Renal cortical epithelial cell (primary cell): ENCODE data around the gene MUC5B. TPM values are rescaled to one million over a fixed set of nuclear protein-coding genes. Genes with fewer than 3 reads are reported as not detected.
"Not testable (repeated sequence)": the region's sequence is repeated elsewhere in the genome, so short reads cannot be mapped to it uniquely, and the experiment has no call there.

ENCODE experiments used
- DNase-seq: peaks from one replicate; pipeline ENCODE4 v3.0.0-alpha.2; 2011; ENCODE audit warnings: low read depth
- total RNA-seq: library from RNA; depleted of rRNA; stranded (reverse); fragments of >200 nt; gene quantifications from 2 replicates; pipeline ENCODE4 v1.2.3, GENCODE V29; 2014

The MUC5B gene
- total RNA-seq, 1 donor from 2014 or later = not detected

DNA sequence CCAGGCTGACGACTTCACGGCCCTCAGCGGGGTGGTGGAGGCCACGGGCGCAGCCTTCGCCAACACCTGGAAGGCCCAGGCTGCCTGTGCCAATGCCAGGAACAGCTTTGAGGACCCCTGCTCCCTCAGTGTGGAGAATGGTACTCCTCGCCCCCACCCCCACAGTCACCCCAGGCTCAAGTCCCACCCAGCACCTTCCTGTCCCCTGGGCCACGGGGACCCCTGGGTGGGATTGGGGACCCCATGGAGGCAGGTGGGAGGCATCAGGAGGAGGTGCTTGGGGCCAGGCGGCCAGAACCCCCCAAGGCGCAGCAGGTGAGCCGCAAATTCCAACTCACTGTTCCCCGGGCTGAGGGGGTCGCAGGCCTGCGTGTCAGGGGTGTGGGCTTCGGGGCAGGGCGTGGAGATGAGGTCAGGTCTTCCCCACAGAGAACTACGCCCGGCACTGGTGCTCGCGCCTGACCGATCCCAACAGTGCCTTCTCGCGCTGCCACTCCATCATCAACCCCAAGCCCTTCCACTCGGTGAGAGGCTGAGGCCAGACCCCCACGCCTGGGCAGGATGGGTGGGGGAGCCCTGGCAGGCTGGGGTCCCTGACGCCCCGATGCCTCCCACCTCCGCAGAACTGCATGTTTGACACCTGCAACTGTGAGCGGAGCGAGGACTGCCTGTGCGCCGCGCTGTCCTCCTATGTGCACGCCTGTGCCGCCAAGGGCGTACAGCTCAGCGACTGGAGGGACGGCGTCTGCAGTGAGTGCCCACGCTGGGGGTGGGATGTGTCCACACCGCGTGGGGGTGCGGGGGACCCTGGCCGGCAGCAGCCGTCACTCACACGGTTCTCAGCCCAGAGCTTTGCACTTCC, 9.4 kb downstream of the MUC5B start:
- DNase-seq = no peak

DNA sequence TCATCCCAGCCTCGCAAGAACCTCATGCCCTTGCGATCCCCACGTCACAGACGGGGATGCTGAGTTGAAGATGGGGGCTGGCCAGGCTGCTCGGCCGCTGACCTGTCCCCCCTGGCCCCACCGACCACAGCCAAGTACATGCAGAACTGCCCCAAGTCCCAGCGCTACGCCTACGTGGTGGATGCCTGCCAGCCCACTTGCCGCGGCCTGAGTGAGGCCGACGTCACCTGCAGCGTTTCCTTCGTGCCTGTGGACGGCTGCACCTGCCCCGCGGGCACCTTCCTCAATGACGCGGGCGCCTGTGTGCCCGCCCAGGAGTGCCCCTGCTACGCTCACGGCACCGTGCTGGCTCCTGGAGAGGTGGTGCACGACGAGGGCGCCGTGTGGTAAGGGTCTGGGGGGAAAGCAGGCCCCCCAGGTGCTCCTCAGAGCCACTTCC, 10.0 kb downstream of the MUC5B start:
- no peak for DNase-seq

DNA sequence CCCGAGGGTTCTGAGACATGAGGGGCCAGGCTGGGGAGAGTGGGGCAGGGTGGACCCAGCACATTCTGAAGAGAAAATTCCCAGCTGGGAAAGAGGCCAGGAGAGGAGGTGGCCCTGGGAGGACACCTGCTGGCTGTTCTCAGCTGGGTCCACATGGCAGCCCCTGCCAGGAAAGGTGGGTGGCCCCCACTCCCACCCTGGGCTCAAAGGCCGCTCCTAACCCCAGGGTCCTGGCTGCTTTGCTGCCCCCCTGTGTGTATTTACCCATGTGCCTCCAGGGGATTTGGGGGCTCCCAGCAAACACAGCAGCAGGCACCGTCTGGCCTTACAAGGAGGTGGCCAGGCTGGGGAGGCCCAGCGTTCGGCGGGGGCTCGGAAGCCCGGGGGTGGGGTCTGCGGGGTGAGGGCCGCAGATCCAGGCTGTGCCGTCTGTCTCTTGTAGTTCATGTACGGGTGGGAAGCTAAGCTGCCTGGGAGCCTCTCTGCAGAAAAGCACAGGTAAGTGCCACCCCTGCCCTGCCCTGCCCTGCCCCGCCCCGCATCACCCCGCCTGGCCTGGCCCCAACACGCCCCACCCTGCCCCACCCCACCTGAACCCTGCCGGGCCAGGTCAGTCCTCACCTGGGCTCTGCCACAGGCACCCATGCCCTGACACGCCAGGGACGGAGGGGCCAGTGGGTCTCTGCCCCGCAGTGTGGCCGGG, 10.6 kb downstream of the MUC5B start:
- DNase-seq = no peak

DNA sequence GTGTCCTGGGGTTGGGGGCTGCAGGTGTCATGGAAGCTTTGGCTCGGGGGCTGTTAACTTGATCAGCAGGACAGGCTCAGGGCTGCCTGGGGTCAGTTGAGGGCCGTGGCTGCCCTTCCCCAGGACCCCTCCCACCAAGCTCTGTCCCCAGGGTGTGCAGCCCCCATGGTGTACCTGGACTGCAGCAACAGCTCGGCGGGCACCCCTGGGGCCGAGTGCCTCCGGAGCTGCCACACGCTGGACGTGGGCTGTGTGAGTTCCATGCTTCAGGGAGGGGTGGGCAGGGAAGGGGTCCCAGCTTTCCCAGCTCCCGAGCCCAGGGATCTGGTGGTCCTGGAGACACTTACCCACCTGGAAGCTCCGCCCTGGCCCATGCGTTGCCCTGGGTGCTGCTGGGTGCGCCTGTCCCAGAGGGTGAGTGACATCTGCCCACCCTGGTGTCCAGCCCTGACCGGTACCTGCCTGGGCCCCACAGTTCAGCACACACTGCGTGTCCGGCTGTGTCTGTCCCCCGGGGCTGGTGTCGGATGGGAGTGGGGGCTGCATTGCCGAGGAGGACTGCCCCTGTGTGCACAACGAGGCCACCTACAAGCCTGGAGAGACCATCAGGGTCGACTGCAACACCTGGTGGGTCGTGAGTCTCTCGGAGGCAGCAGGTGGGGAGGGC, 11.3 kb downstream of the MUC5B start:
- no peak for DNase-seq

DNA sequence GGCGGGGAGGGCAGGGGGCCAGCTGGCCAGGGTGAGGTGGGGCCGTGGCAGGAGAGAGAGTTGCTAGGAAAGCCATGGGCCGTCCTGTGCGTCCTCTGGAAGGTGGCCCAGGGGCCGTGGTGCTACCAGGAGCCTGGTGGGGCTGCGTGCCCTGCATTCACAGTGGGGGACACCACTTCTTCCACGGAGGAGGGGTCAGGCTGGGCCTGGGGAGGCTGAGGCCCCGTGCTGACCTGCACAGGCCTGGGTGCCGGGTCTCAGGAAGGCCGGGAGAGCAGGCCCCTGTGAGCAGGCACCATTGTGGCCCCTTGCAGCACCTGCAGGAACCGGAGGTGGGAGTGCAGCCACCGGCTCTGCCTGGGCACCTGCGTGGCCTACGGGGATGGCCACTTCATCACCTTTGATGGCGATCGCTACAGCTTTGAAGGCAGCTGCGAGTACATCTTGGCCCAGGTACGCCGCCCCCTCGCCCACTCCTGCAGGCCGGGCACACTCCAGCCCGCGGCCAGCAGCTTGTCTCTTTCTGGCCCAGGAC, 12.0 kb downstream of the MUC5B start:
- no peak for DNase-seq

DNA sequence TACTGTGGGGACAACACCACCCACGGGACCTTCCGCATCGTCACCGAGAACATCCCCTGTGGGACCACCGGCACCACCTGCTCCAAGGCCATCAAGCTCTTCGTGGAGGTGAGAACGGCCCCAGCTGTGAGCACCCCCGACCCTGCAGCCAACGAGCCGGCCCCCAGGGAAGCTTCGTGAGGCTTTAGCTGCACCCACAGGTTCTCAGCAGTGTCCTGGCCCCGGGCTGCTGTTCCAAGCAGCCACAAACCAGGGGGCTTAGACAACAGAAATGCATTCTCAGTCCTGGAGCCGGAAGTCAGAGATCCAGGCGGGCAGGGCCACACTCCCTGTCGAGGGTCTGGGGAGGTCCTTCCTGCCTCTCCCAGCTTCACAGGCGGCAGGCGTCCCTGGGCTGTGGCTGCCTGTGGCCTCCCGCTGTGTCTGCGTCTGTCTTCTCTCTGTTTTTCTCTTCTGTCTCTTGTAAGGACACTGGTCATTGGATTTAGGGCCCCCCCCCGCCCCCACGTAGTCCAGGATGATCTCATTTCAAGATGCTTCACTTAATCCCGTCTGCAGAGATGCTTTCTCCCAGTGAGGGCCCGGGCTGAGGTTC, 12.5 kb downstream of the MUC5B start:
- no peak for DNase-seq

DNA sequence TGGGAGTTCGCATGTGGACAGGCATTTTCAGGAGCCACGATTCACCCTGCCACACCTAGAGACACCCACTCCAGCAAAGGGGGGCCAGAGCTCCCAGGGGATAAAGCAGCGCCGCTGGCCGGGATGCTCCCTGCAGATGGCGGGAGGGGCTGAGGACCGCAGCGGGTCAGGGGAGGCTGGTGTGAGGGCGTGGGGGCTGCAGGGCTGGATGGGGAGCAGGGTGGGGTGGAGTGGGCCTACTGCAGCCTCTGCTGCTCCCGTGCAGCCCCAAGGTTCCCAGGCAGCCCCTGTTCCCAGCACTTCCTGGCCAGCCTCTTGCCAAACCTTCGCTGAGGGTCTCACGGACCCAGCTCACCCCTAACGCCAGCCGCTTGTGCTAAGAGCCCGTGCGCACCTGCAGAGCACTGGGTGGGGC, 13.0 kb downstream of the MUC5B start:
- no peak for DNase-seq

DNA sequence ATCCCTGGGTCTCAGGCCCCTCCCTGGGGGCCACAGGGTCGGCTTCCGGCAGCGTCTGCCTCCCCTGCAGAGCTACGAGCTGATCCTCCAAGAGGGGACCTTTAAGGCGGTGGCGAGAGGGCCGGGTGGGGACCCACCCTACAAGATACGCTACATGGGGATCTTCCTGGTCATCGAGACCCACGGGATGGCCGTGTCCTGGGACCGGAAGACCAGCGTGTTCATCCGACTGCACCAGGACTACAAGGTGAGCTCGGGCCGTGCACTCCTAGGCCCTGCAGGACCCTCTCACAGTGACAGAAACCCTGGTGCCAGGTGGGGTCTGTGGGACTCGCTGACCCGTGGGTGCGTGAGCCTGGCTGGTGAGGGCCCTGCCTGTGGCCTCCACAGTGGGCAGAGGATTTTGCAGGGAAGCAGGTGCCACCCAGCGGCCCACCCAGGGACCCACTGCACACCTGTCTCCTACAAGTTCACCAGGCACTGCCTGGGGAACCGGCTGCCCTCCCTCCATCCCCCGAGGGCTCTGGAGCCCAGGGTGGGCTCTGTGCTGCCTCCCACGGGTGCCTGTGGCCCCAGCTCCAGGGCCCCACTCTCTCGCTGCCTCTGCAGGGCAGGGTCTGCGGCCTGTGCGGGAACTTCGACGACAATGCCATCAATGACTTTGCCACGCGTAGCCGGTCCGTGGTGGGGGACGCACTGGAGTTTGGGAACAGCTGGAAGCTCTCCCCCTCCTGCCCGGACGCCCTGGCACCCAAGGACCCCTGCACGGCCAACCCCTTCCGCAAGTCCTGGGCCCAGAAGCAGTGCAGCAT, 13.7 kb downstream of the MUC5B start:
- no peak for DNase-seq

DNA sequence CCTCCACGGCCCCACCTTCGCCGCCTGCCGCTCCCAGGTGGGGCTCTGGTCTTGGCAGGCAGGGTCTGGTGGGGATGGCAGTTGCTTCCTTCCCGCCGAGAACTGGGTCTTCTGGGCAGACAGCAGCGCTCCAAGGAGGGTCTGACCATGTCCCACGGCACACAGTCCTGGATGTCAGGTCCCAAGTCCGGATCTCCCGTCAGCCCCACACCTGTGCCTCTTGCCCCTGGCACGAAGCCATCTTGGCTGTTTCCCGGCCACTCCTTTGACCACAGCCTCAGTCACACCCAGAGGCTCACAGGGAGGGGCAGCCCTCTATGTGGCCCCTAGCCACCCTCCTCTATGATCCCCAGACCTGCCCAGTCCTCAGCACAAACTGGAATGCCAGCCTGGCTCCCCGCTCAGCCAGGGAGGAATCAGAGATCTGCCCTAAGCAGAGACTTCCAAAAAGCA, 14.3 kb downstream of the MUC5B start:
- DNase-seq = no peak

DNA sequence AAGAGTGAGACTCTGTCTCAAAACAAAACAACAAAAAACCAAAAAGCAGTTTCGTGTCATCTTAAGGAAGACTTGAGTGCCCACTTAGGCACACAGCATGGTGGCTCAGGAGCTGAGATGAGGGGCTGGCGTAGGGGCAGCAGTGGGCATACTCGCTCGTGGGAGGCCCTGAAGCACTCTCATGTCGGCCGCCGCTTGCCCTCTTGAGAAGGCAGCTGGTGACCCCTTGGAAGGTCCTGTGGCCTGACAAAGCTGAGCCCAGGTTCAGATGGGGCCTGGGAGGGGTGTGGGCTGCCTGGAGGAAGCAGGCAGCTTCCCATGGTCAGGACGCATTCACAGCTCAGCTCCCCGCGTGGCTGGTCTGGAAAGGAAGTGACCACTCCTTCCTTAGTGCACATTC, 15.0 kb downstream of the MUC5B start:
- DNase-seq = no peak

DNA sequence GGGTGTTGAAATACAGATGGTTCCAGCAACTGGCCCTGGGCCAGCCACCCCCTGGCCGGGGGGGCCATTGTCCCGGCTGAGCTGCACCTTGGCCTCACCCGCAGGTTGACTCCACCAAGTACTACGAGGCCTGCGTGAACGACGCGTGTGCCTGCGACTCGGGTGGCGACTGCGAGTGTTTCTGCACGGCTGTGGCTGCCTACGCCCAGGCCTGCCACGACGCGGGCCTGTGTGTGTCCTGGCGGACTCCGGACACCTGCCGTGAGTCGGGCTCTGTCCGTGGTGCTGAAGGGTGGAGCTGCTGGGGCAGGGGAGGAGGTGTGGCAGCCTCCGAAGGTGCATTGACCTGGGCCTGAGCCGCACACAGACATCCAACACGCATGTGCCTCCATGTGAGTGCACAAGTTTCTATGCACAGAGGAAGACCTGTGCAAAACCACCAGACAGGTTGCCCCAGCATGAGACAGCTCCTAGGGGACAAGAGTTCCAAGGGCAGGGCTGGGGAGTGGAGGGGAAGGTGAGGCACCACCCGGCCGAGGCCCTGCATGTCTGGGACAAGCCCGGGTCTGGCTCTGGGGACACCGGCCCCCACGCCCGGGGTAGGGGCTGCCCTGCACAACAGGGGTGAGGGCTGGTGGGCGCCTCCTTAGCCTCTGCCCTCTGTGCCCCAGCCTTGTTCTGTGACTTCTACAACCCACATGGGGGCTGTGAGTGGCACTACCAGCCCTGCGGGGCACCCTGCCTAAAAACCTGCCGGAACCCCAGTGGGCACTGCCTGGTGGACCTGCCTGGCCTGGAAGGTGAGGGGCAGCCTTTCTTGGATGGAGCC, 16.1 kb downstream of the MUC5B start:
- peak; percentile 1 for DNase-seq

DNA sequence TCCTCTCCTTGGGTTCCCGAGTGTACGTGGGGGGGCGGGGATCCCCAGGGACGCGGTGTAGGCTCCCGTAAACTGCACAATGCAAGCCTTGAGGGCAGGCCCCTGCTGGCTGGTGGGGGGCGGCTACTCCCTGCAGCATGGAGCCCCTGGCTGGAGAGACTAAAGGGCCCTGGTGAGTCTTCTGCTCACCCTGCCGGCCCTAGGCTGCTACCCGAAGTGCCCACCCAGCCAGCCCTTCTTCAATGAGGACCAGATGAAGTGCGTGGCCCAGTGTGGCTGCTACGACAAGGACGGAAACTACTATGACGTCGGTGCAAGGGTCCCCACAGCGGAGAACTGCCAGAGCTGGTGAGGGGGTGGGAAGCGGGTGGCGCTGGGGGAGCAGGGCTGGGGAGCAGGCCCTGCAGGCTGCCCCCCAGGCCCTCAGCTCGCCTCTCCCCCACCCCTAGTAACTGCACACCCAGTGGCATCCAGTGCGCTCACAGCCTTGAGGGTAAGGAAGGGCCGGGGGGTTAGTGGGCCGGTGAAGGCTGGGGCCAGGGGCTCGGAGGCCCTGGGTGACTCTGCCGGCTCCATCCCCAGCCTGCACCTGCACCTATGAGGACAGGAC, 16.8 kb downstream of the MUC5B start:
- DNase-seq = no peak

DNA sequence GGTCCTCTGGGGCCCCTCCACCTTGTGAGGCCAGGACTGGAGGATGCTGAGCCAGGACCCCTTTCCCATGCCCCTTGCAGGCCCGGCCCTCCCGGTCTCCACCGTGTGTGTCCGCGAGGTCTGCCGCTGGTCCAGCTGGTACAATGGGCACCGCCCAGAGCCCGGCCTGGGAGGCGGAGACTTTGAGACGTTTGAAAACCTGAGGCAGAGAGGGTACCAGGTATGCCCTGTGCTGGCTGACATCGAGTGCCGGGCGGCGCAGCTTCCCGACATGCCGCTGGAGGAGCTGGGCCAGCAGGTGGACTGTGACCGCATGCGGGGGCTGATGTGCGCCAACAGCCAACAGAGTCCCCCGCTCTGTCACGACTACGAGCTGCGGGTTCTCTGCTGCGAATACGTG, 17.9 kb downstream of the MUC5B start:
- no peak for DNase-seq

DNA sequence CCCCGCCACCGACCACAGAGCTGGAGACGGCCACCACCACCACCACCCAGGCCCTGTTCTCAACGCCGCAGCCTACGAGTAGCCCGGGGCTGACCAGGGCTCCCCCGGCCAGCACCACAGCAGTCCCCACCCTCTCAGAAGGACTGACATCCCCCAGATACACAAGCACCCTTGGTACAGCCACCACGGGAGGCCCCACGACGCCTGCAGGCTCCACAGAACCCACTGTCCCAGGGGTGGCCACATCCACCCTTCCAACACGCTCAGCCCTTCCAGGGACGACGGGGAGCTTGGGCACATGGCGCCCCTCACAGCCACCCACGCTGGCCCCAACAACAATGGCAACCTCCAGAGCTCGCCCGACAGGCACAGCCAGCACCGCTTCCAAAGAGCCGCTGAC, 18.8 kb downstream of the MUC5B start:
- DNase-seq = no peak

DNA sequence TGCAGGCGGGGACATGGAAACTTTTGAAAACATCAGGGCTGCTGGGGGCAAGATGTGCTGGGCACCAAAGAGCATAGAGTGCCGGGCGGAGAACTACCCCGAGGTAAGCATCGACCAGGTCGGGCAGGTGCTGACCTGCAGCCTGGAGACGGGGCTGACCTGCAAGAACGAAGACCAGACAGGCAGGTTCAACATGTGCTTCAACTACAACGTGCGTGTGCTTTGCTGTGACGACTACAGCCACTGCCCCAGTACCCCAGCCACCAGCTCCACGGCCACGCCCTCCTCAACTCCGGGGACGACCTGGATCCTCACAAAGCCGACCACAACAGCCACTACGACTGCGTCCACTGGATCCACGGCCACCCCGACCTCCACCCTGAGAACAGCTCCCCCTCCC, 19.4 kb downstream of the MUC5B start:
- DNase-seq = no peak

DNA sequence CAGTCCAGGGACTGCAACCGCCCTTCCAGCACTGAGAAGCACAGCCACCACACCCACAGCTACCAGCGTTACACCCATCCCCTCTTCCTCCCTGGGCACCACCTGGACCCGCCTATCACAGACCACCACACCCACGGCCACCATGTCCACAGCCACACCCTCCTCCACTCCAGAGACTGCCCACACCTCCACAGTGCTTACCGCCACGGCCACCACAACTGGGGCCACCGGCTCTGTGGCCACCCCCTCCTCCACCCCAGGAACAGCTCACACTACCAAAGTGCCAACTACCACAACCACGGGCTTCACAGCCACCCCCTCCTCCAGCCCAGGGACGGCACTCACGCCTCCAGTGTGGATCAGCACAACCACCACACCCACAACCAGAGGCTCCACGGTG, 19.9 kb downstream of the MUC5B start:
- DNase-seq = not testable (repeated sequence)

DNA sequence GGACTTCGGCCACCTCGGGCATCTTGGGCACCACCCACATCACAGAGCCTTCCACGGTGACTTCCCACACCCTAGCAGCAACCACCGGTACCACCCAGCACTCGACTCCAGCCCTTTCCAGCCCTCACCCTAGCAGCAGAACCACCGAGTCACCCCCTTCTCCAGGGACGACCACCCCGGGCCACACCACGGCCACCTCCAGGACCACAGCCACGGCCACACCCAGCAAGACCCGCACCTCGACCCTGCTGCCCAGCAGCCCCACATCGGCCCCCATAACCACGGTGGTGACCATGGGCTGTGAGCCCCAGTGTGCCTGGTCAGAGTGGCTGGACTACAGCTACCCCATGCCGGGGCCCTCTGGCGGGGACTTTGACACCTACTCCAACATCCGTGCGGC, 20.7 kb downstream of the MUC5B start:
- DNase-seq = not testable (repeated sequence)

DNA sequence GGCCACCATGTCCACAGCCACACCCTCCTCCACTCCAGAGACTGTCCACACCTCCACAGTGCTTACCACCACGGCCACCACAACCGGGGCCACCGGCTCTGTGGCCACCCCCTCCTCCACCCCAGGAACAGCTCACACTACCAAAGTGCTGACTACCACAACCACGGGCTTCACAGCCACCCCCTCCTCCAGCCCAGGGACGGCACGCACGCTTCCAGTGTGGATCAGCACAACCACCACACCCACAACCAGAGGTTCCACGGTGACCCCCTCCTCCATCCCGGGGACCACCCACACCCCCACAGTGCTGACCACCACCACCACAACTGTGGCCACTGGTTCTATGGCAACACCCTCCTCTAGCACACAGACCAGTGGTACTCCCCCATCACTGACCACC, 21.7 kb downstream of the MUC5B start:
- not testable (repeated sequence) for DNase-seq

DNA sequence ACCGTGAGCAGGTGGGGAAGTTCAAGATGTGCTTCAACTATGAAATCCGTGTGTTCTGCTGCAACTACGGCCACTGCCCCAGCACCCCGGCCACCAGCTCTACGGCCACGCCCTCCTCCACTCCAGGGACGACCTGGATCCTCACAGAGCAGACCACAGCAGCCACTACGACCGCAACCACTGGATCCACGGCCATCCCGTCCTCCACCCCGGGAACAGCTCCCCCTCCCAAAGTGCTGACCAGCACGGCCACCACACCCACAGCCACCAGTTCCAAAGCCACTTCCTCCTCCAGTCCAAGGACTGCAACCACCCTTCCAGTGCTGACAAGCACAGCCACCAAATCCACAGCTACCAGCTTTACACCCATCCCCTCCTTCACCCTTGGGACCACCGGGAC, 22.9 kb downstream of the MUC5B start:
- not testable (repeated sequence) for DNase-seq

DNA sequence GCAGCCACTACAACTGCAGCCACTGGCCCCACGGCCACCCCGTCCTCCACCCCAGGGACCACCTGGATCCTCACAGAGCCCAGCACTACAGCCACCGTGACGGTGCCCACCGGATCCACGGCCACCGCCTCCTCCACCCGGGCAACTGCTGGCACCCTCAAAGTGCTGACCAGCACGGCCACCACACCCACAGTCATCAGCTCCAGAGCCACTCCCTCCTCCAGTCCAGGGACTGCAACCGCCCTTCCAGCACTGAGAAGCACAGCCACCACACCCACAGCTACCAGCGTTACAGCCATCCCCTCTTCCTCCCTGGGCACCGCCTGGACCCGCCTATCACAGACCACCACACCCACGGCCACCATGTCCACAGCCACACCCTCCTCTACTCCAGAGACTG, 23.4 kb downstream of the MUC5B start:
- DNase-seq = not testable (repeated sequence)
